ENCODE measurements around the gene VPS72.

The VPS72 gene

GRCh38 chr1:151135433-151136385 lies 54.3 kb downstream of the VPS72 start:
- H3K4me3 ChIP-seq (replicated peaks; ENCODE audit: low read depth, low read length), result no peak overlapping the region
- no peak for DNase-seq (ENCODE audit: low read depth)
- no peak for TF ChIP-seq CTCF (IDR thresholded peaks at IDR 0.05; ENCODE audit: low read length, missing control alignments)

- no peak for TF ChIP-seq CTCF (IDR thresholded peaks at IDR 0.05; ENCODE audit: low read length, missing control alignments)
- H3K4me3 ChIP-seq (replicated peaks; ENCODE audit: low read depth, low read length), result no peak overlapping the region
- DNase-seq (ENCODE audit: low read depth), result no peak
Measured at GRCh38 chr1:151134991-151135390, 55.0 kb downstream of the VPS72 start.

- no peak for DNase-seq (ENCODE audit: low read depth)
- no peak for TF ChIP-seq CTCF (IDR thresholded peaks at IDR 0.05; ENCODE audit: low read length, missing control alignments)
- no peak overlapping the region for H3K4me3 ChIP-seq (replicated peaks; ENCODE audit: low read depth, low read length)
Measured at GRCh38 chr1:151134396-151134795, 55.6 kb downstream of the VPS72 start.

- H3K4me3 ChIP-seq (replicated peaks; ENCODE audit: low read depth, low read length), result no peak overlapping the region
- peak; percentile 35 for DNase-seq (ENCODE audit: low read depth)
- TF ChIP-seq CTCF (IDR thresholded peaks at IDR 0.05; ENCODE audit: low read length, missing control alignments), result no peak
Measured at GRCh38 chr1:151133018-151133806, 56.8 kb downstream of the VPS72 start.

DNA sequence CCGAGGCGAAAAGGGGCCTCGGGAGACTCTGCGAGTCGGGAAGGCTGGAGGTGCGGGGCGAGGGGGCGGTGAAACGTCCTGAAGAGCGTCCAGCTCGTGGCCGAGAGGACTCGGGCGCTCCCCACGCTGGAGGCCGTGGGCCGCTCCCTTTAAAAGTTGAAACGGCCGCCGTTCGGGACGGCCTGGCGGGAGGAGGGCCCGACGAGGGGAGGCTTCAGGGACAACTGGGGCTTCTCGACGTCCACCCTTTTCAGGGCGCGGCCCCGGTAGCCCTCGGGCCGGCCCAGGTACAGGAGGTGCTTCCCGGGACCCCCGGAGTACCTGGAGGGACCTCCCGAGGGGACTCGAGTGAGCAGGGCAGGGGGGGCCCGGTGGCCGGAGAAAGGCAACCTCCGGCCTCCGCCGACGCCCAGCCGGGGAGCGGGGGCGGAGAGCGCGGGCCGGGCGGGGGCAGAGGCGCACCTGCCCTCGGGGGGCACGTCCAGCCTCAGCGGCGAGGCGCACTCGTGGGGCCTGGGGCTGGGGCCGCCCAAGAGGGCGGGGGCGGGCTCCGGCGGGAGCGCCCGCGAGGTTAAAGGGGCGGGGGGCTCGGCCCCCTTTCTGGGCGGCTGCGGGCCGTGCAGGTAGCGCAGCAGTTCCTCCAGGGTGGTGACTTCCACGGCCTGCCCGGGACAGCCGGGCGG lies 57.5 kb downstream of the VPS72 start:
- no peak for DNase-seq (ENCODE audit: low read depth)
- no peak overlapping the region for H3K4me3 ChIP-seq (replicated peaks; ENCODE audit: low read depth, low read length)
- no peak for TF ChIP-seq CTCF (IDR thresholded peaks at IDR 0.05; ENCODE audit: low read length, missing control alignments)

- DNase-seq (ENCODE audit: low read depth), result no peak
- TF ChIP-seq CTCF (IDR thresholded peaks at IDR 0.05; ENCODE audit: low read length, missing control alignments), result no peak
- H3K4me3 ChIP-seq (replicated peaks; ENCODE audit: low read depth, low read length), result peak overlapping the region; percentile 17
Measured at GRCh38 chr1:151131701-151132334, 58.2 kb downstream of the VPS72 start.
